Amniotic stem cell (primary cell): ENCODE results near the gene SLC4A11.
"Not testable (repeated sequence)": the region's sequence is repeated elsewhere in the genome, so short reads cannot be mapped to it uniquely, and the experiment has no call there.

ENCODE experiments used
- DNase-seq: peaks from one replicate; lab custom pipeline; 2025; lab: John Stamatoyannopoulos, UW

Gene SLC4A11

GRCh38 chr20:3203315-3204123 is 35.5 kb downstream of the SLC4A11 start:
- no peak for DNase-seq

- no peak for DNase-seq
Observed at GRCh38 chr20:3202965-3203314, 36.0 kb downstream of the SLC4A11 start.

DNA sequence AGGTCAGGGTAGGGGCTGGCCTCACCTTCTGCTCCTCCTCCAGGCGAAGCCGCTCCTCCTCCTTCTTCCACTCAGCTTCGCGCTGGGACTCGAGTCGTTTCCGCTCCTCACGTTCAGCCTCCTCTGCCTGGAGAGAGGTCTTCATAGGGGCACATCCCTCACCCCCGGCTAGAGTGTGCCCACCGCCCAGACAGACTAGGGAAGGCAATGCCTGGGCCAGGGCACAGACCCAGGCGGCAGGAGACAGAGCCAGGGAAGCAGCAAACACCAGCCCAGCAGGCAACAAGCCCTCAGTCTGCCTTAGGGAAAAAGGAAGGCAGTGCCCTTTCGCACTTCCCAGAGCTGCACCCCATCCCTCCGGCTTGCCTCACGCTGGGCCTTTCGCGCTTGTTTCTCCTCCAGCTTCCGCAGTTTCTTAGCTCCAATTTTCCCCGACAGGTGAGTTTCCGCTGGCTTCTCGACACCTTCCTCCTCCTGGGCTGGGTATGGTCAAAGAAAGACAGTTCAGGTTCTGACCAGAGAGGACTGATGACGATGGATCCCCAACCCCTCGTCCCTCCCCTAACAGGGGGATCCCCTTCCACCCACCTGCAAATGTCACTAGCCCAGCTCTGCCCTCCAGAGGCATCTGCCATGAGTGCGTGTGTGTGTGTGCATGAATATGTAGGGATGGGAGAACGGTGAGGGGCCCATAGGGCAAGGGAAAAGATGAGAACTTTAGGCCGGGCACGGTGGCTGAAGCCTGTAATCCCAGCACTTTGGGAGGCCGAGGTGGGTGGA is 38.8 kb downstream of the SLC4A11 start:
- DNase-seq, result no peak

DNA sequence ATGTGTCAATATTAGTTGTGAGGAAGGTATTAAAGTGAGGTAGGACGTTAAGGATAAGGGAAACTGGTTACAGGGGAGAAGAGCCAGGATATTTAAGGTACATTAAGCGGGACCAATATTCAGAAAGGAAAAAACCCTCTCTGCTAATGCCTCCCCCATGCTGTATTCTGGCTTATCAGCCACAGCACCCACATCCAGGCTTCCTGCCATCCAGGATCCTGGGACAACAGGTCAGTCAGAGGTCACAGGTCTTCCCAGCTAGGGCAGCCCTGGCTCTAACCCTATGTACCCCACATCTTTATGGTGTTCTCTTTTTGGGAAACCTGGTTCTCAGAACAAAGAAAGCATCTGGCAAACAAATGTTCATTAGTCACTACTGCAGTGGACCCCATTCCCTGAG is 39.8 kb downstream of the SLC4A11 start:
- DNase-seq, result no peak

- DNase-seq, result no peak
Observed at GRCh38 chr20:3195590-3196237, 43.3 kb downstream of the SLC4A11 start.

DNA sequence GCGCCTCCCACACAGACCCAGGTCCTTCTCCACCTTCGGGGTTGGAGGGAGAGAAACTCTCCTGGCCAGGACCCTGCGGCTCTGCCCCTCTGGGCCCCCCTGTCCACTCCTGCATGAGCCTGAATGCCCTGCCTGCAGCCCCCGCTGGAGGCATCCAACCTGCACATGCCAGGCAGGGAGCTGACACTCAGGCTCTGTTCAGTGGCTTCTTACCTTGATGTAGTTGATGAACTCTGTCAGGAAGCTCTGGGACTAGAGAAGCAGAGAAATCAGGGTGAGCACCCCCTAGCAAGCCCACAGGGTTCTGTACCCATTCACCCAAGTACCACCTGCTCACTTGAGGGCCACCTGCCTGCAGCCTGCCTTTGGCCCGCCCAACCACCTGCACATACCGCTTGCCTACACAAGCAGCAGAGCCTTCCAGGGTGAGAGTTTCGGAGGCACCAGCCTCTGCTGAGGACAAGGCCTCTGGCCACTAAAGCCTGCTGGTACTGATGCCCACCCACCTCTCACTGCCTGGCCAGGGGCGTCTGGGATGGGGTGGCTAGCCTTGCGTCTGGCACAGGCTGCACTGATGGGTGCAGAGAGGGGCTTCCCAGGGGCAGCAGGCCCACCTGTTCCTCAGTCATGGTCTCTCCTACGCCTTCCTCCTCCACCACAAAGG is 44.2 kb downstream of the SLC4A11 start:
- DNase-seq, result no peak

GRCh38 chr20:3193806-3194616 is 45.0 kb downstream of the SLC4A11 start:
- no peak for DNase-seq

DNA sequence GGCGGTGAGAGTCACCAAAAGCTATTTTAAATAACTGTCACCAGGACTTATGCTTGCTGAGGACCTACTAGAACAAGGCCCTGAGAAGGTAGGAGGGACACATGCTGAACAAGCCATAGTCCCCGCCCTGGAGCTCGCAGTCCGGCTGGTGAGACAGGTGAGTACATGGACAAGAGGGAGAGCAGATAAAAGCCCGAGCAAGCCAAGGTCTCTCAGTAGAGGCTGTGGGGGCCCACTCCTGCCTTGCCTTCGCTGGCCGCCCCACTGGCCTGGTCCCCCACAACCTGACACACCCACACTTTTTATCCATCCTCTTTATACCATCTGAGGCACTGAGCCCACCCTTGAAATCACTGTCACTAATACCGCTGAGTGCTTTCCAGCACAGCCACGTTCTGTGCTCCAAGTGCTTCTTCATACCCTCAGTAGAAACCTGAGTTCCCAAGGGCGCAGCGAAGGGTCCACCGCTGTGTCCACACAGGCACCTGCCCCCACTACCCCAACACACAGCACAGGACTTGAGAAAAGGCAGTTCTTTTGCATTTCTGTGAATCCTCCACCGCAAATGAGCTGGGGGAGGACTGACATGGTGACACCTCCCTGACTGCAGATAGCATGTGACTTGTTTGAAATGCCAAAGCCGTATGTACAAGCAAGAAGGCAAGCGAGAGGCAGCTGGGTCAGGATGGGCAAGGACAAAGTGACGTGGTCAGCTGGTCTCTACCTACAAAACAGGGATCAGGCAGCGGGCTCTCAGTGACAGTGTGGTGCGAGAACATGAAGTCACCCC is 46.6 kb downstream of the SLC4A11 start:
- DNase-seq, result no peak

DNA sequence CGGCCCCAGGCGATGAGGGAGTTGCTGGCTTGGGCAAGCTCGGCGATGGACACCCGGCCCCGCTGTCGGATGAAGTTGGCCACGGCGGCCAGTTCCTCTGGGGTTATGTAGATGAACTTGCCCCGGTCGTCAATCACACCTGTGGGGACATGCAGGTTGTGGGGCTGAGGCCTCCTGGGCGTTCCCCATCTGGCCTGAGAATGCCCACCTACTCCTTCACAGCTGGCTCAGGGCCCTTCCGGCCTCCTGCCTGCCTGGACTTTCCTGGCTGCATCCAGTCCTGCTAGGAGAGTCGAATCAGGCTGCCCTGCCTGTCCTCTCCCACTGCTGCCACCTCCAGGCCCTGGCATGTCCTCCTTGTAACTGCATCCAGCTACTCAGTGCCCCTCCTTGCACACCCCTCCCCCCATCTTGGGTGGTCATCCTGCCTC is 48.3 kb downstream of the SLC4A11 start:
- no peak for DNase-seq

- DNase-seq, result no peak
Observed at GRCh38 chr20:3189561-3190131, 49.3 kb downstream of the SLC4A11 start.

DNA sequence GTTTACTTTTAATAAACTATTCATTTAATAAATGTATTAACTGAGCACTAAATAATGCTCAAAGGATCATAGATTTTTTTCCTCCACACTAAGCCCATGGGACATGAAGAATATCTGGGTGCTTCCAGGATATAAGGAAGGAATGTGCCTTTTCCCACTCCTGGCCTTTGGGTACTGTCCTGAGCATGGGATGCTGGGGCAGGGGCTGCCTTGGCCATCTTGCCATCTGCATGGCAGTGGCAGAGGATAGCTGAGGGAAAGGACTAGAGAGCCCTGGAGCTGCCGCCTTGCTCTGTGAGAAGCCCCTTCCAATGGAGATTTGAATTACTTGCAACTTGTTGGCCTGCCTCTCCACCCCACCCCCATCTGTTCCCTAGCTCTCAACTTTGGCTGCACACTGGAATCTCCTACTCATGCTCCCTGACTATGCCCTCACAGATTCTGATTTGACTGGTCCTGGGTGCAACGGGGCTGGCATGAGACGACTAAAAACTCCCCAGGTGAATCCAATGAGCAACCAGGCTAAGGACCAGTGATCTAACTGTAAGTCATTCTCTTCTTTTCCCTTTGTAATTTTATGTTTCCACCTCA is 50.1 kb downstream of the SLC4A11 start:
- no peak for DNase-seq

- DNase-seq, result not testable (repeated sequence)
Observed at GRCh38 chr20:3187861-3188260, 51.1 kb downstream of the SLC4A11 start.

DNA sequence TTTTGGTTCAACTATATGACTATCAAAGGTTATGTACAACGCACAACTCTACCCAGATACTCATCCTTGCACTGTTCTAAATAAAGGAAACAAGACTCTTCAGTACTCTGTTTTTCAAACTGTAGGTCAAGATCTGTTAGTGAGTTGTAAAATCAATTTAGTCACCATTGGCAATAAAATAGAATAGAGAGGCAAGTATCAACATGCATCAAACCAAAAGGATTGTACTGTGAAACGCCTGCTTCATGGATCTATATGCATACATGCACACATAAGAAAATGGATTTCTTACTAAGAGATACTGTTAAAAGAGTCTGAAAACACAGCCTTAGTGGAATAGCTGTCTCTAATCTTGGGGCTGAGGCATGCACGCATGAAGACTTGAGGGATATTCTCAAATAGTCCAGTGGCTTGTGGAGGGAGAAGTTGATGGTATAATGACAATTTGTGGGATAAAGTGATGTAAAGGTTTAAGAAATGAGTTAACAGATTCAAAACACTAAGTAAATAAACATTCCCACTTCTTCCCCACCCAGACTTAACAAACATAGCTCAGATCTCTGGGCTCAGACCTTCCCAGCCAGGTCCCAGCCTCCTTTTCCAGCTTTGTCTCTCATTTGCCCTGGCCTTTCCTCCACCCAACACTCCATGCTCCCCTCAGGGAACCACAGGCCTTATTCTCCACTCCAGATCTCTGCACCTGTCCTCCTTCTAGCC is 54.9 kb downstream of the SLC4A11 start:
- no peak for DNase-seq

GRCh38 chr20:3182429-3182828 is 56.6 kb downstream of the SLC4A11 start:
- DNase-seq, result not testable (repeated sequence)

DNA sequence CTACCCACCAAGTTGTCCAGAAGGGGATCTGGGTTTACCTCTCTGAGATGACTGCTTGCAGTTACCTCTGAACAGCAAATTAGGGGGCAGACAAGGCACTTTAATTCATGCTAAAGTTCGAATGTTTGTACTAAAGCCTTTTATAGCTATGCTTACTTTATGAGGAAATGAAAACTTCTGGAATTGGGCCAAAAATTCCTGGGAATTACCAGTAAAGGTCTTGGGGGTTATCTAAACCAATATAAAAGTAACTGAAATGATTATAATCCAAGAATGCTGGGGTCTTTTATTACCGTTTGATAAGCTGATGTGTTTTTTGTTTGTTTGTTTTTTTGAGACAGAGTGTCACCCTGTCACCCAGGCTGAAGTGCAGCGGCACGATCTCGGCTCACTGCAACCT is 57.7 kb downstream of the SLC4A11 start:
- no peak for DNase-seq

DNA sequence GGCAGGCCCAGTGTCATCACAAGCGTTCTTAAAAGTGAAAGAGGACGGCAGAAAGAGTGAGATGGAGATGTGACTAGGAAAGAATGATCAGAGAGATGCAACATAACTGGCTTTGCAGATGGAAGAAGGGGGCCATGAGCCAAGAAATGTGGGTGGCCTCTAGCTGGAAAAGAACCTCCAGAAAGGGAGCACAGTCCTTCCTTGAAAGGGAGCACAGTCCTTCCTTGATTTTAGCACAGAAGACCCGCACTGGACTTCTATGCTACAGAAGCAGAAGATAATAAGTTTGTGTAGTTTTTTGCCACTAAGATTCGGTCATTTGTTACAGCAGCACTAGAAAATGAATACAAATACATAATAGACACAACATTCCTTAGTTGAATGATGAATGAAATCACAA is 58.7 kb downstream of the SLC4A11 start:
- DNase-seq, result no peak

DNA sequence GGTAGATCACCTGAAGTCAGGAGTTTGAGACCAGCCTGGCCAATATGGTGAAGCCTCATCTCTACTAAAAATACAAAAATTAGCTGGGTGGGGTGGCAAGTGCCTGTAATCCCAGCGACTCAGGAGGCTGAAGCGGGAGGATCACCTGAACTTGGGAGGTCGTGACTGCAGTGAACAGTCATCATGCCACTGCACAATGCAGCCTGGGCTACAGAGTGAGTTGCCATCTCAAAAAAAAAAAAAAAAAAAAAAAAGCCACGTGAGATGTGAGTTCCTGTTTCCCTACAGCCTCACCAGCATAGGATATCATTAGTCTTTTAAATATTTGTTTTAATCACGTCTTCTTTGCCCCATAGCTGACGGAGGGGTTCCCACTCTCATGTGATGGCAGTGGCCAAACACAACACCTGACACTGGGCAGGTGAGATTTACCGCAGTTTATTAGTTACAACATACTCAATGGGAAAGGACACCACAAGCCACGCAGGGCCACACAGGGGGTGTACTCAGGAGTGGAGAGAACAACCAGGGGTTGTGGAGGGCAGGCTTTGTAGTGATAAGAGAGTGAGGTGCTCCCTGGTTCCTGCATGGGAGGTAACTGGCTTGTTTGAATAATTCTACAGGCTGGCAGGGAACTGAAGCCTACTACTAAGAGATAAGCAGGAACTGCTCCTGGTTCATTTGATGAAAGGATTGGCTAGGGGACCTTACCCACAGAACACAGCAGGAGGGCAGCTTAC is 61.1 kb downstream of the SLC4A11 start:
- no peak for DNase-seq
